ENCODE data around the gene RGS6.

DNA sequence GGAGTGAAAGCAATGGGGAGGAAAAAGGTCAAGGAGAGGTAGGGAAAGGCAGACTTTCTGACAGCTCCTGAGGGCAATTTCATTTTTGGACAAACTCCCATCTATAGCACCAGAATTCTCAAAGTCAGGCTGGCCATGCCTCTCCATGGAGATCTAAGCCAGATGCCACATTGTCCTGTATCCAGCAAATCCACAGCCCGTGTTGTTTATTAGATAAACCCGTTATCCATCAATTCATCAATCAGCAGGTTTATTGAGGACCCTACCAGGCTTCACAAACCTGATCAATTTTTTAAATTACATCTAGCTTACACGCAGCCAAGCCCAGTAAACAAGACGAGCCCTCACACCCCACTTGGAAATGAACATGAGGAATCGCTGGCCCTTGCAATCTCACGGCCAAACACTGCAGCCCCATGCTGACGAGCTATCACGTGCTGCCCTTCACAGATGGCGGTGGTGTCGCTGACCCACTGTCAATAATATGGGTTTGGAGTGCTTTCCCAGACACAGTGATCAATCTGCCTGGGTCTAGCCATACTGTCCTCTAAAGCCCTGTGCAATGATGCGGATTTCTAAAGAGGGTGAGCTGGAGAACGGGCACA is 628.8 kb downstream of the RGS6 start:
- TF ChIP-seq CTCF (conservative IDR thresholded peaks at IDR 0.05) (no peak), ZFX (IDR thresholded peaks at IDR 0.05) (no peak)
